Colon (tissue), 2 donors: ENCODE results near the gene BAHD1.

ENCODE experiments used
- FAIRE-seq: peaks from 2 replicates; lab custom pipeline; 2012; peaks lifted over from hg19 to GRCh38; lab: Jason Lieb, UNC
- donor health status: control.
- donor health status: control.

The BAHD1 gene

GRCh38 chr15:40467261-40467615 lies 26.5 kb downstream of the BAHD1 start:
- no peak for FAIRE-seq

GRCh38 chr15:40468898-40469331 lies 28.2 kb downstream of the BAHD1 start:
- FAIRE-seq, result no peak

GRCh38 chr15:40469776-40470390 lies 29.1 kb downstream of the BAHD1 start:
- no peak for FAIRE-seq

GRCh38 chr15:40470423-40471104 lies 29.8 kb downstream of the BAHD1 start, which contains the start of gene CHST14:
CHST14 (plus strand) TSS chr15:40470984; CDS start chr15:40471214, 230 bp downstream.
- FAIRE-seq, result no peak

- no peak for FAIRE-seq
These were observed 30.5 kb downstream of the BAHD1 start for GRCh38 chr15:40471105-40471807.

- FAIRE-seq, result no peak
These were observed 31.0 kb downstream of the BAHD1 start for GRCh38 chr15:40471808-40472150.

GRCh38 chr15:40472171-40472727 lies 31.5 kb downstream of the BAHD1 start:
- no peak for FAIRE-seq

- no peak for FAIRE-seq
These were observed 33.8 kb downstream of the BAHD1 start for GRCh38 chr15:40474581-40474980.

GRCh38 chr15:40477642-40478327 lies 37.0 kb downstream of the BAHD1 start:
- FAIRE-seq, result no peak

GRCh38 chr15:40479024-40479423 lies 38.3 kb downstream of the BAHD1 start:
- FAIRE-seq, result no peak

- FAIRE-seq, result no peak
These were observed 40.8 kb downstream of the BAHD1 start for GRCh38 chr15:40481341-40482074.

- FAIRE-seq, result no peak
These were observed 43.2 kb downstream of the BAHD1 start for GRCh38 chr15:40483919-40484318.

GRCh38 chr15:40486066-40486770 lies 45.5 kb downstream of the BAHD1 start:
- no peak for FAIRE-seq

GRCh38 chr15:40487816-40488682 lies 47.3 kb downstream of the BAHD1 start:
- FAIRE-seq, result no peak

- FAIRE-seq, result no peak
These were observed 48.8 kb downstream of the BAHD1 start for GRCh38 chr15:40489274-40490175.

- FAIRE-seq, result no peak
These were observed 52.5 kb downstream of the BAHD1 start for GRCh38 chr15:40493089-40493840.

GRCh38 chr15:40495516-40495915 lies 54.8 kb downstream of the BAHD1 start:
- no peak for FAIRE-seq

- FAIRE-seq, result no peak
These were observed 57.7 kb downstream of the BAHD1 start for GRCh38 chr15:40498418-40498817.
